ENCODE data around the gene ZFYVE28.

The ZFYVE28 gene

GRCh38 chr4:2254665-2255500 is 163.6 kb downstream of the ZFYVE28 start:
- no peak for DNase-seq

- no peak for DNase-seq
These were observed 165.0 kb downstream of the ZFYVE28 start for GRCh38 chr4:2253160-2254084.

- DNase-seq, result no peak
These were observed 165.8 kb downstream of the ZFYVE28 start for GRCh38 chr4:2252530-2253091.

- DNase-seq, result no peak
These were observed 166.5 kb downstream of the ZFYVE28 start for GRCh38 chr4:2251795-2252529.

- no peak for DNase-seq
These were observed 167.2 kb downstream of the ZFYVE28 start for GRCh38 chr4:2251073-2251794.

GRCh38 chr4:2250357-2251072 is 167.9 kb downstream of the ZFYVE28 start:
- no peak for DNase-seq

- DNase-seq, result no peak
These were observed 168.7 kb downstream of the ZFYVE28 start for GRCh38 chr4:2249526-2250356.

GRCh38 chr4:2248821-2249261 is 169.6 kb downstream of the ZFYVE28 start:
- DNase-seq, result no peak

GRCh38 chr4:2248044-2248780 is 170.2 kb downstream of the ZFYVE28 start:
- no peak for DNase-seq

- DNase-seq, result no peak
These were observed 171.1 kb downstream of the ZFYVE28 start for GRCh38 chr4:2247128-2248043.

GRCh38 chr4:2246384-2247127 is 171.9 kb downstream of the ZFYVE28 start:
- DNase-seq, result no peak

- DNase-seq, result no peak
These were observed 172.6 kb downstream of the ZFYVE28 start for GRCh38 chr4:2245787-2246275.

- DNase-seq, result no peak
These were observed 173.2 kb downstream of the ZFYVE28 start for GRCh38 chr4:2245057-2245786.

- DNase-seq, result no peak
These were observed 174.6 kb downstream of the ZFYVE28 start for GRCh38 chr4:2243681-2244380.

- DNase-seq, result peak; percentile 84
These were observed 176.8 kb downstream of the ZFYVE28 start, which contains the start of the genes HAUS3 and POLN for GRCh38 chr4:2241410-2242353. Gene HAUS3, minus strand, starts transcription at chr4:2242121. Its CDS starts 1,175 bp downstream, at chr4:2240946. Gene POLN, minus strand, starts transcription at chr4:2242121. Its CDS starts 12,890 bp downstream, at chr4:2229231.

Measured in NCI-H1105 treated with DMSO at 0.1 percent for 48 hours (cell line).